A673 (cell line): Measurements from ENCODE around the gene SH2D6. TPM values are rescaled to one million over a fixed set of nuclear protein-coding genes. Genes with fewer than 3 reads are reported as not detected.

Source experiments
- BruUV-seq: library from RNA; stranded (reverse); fragments of 400-500 nt; replicated peaks from 2 replicates; lab custom pipeline; 2021; lab: Mats Ljungman, UMichigan
- CTCF ChIA-PET: fragments of 300-600 bp; sonication (Branson Sonifier 250); formaldehyde crosslinking; loops from one replicate; lab custom pipeline; 2022; ENCODE audit warnings: antibody characterized with exemption; lab: Charles Lee
- POLR2A ChIA-PET: fragments of 300-600 bp; sonication (Branson Sonifier 250); formaldehyde crosslinking; loops from one replicate; lab custom pipeline; 2022; ENCODE audit warnings: antibody characterized with exemption; ENCODE audit not compliant: low non-redundant PET; lab: Charles Lee
- DNase-seq: peaks from one replicate; pipeline ENCODE4 v3.0.0-alpha.2; 2015; ENCODE audit warnings: low spot score
- H3K27ac ChIP-seq: fragments of 200-600 bp; sonication (generic); 2 replicates; pipeline ENCODE4 v1.5.1; 2016; ENCODE audit warnings: mixed run types, low read depth, mild to moderate bottlenecking, mixed read lengths, antibody characterized with exemption, low read length; ENCODE audit not compliant: poor library complexity, severe bottlenecking
- H3K27me3 ChIP-seq: fragments of 200-600 bp; sonication (generic); replicated peaks from 2 replicates; pipeline ENCODE4 v1.6.1; 2017; ENCODE audit warnings: mixed run types, low read depth, mild to moderate bottlenecking, mixed read lengths, antibody characterized with exemption, low read length; ENCODE audit not compliant: insufficient read depth, poor library complexity
- H3K36me3 ChIP-seq: fragments of 200-600 bp; sonication (generic); 2 replicates; pipeline ENCODE4 v1.6.1; 2016; ENCODE audit warnings: mixed run types, mild to moderate bottlenecking, mixed read lengths, antibody characterized with exemption, low read length; ENCODE audit not compliant: insufficient read depth, poor library complexity, severe bottlenecking
- H3K4me1 ChIP-seq: fragments of 200-600 bp; sonication (generic); 2 replicates; pipeline ENCODE4 v1.6.1; 2017; ENCODE audit warnings: mixed run types, mild to moderate bottlenecking, mixed read lengths, antibody characterized with exemption, low read length; ENCODE audit not compliant: insufficient read depth, poor library complexity, severe bottlenecking
- H3K4me3 ChIP-seq: fragments of 200-600 bp; sonication (generic); 2 replicates; pipeline ENCODE4 v1.5.1; 2016; ENCODE audit warnings: low read depth, mixed run types, mild to moderate bottlenecking, mixed read lengths, low read length; ENCODE audit not compliant: poor library complexity, severe bottlenecking
- H3K9me3 ChIP-seq: fragments of 200-600 bp; sonication (generic); 2 replicates; pipeline ENCODE4 v1.6.1; 2016; ENCODE audit warnings: mixed run types, low read depth, mild to moderate bottlenecking, mixed read lengths, antibody characterized with exemption, low read length; ENCODE audit not compliant: poor library complexity, severe bottlenecking
- CTCF ChIP-seq: fragments of 300-800, 200-600 bp; sonication (generic); conservative IDR thresholded peaks from 2 replicates; pipeline ENCODE4 v1.5.1; 2017; ENCODE audit warnings: low read depth, mild to moderate bottlenecking, antibody characterized with exemption, low read length, moderate library complexity, mixed read lengths
- EZH2 ChIP-seq: fragments of 200-600 bp; sonication (generic); IDR thresholded peaks from 2 replicates; pipeline ENCODE4 v1.6.1; 2017; ENCODE audit warnings: borderline replicate concordance, low read depth, mild to moderate bottlenecking, mixed read lengths, antibody characterized with exemption, low read length; ENCODE audit not compliant: poor library complexity, severe bottlenecking
- intact Hi-C: fragments of 100-400 bp; cut with micrococcal nuclease; formaldehyde crosslinking; loops from one replicate; pipeline ENCODE4 v1.10.0; 2022; ENCODE audit not compliant: unreplicated experiment
- total RNA-seq: library from RNA; stranded (reverse); gene quantifications from 2 replicates; pipeline ENCODE4 v1.2.3, GENCODE V29; 2021

SH2D6 gene
- total RNA-seq, 1 experiment from 2014 or later, result 0.52 TPM

GRCh38 chr2:85459771-85460170 lies 41.3 kb downstream of the SH2D6 start:
- Histone ChIP-seq H3K9me3 (no peaks in the 10 kb centered on the region), H3K4me1 (no peaks in the 10 kb centered on the region), H3K36me3 (no peaks in the 10 kb centered on the region), H3K4me3 (no peak overlapping the region), H3K27me3 (no peaks in the 10 kb centered on the region), H3K27ac (no peak overlapping the region)
- intact Hi-C loops, result no loop called here
- TF ChIP-seq CTCF (no peak), EZH2 (no peak)
- no TSS peak for BruUV-seq
- POLR2A ChIA-PET, result no interaction called here
- CTCF ChIA-PET, result no interaction called here
- DNase-seq, result no peak

DNA sequence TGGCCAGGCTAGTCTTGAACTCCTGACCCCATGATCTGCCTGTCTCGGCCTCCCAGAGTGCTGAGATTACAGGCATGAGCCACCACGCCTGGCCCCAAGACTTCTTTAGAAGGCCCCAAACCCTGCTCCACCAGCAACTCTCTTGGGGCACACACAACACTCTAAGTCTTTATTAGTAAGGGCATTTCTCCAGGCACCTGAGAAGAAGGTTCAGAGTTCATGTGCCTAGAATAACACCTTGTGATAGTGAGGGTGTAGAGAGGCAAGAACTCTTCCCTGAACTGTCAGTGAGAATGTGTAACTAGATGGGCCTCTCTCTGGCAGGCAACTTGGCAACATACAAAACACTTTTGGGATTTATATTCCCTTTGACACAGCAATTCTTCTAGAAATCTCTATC lies 43.8 kb downstream of the SH2D6 start:
- DNase-seq, result no peak
- H3K4me1 ChIP-seq, result no peaks in the 10 kb centered on the region
- no peaks in the 10 kb centered on the region for H3K9me3 ChIP-seq
- CTCF ChIA-PET, result no interaction called here
- H3K36me3 ChIP-seq, result no peaks in the 10 kb centered on the region
- intact Hi-C loops, result no loop called here
- BruUV-seq, result no TSS peak
- H3K4me3 ChIP-seq, result no peak overlapping the region
- POLR2A ChIA-PET, result no interaction called here
- no peak overlapping the region for H3K27ac ChIP-seq
- H3K27me3 ChIP-seq, result no peaks in the 10 kb centered on the region
- no peak for TF ChIP-seq CTCF
- no peak for TF ChIP-seq EZH2

- TF ChIP-seq EZH2 (no peak), CTCF (no peak)
- ChIA-PET POLR2A (no interaction called here), CTCF (no interaction called here)
- Histone ChIP-seq H3K36me3 (no peaks in the 10 kb centered on the region), H3K4me3 (no peak overlapping the region), H3K9me3 (no peaks in the 10 kb centered on the region), H3K4me1 (no peaks in the 10 kb centered on the region), H3K27ac (no peak overlapping the region), H3K27me3 (no peaks in the 10 kb centered on the region)
- no peak for DNase-seq
- no TSS peak for BruUV-seq
- intact Hi-C loops, result no loop called here
Measured at GRCh38 chr2:85468096-85468703, 49.7 kb downstream of the SH2D6 start.
